GM19463 (cell line): ENCODE results near the gene TIAM1.
A peak's percentile ranks its signal among the peaks of the same experiment; 100 is the strongest.

Experiments used
- ATAC-seq: cut with Tn5 transposase; IDR thresholded peaks from one replicate; pipeline ENCODE4 v1.9.1; 2021; ENCODE audit warnings: mild to moderate bottlenecking, moderate library complexity; ENCODE audit not compliant: unreplicated experiment

The TIAM1 gene

GRCh38 chr21:31334648-31335121, 9.4 kb downstream of the TIAM1 start:
- ATAC-seq = no peak

GRCh38 chr21:31332525-31332924, 11.5 kb downstream of the TIAM1 start:
- ATAC-seq = no peak

GRCh38 chr21:31331231-31331630, 12.8 kb downstream of the TIAM1 start:
- no peak for ATAC-seq

- ATAC-seq = no peak
Observed at GRCh38 chr21:31330144-31330483, 13.9 kb downstream of the TIAM1 start.

GRCh38 chr21:31329456-31330143, 14.5 kb downstream of the TIAM1 start:
- ATAC-seq = no peak

DNA sequence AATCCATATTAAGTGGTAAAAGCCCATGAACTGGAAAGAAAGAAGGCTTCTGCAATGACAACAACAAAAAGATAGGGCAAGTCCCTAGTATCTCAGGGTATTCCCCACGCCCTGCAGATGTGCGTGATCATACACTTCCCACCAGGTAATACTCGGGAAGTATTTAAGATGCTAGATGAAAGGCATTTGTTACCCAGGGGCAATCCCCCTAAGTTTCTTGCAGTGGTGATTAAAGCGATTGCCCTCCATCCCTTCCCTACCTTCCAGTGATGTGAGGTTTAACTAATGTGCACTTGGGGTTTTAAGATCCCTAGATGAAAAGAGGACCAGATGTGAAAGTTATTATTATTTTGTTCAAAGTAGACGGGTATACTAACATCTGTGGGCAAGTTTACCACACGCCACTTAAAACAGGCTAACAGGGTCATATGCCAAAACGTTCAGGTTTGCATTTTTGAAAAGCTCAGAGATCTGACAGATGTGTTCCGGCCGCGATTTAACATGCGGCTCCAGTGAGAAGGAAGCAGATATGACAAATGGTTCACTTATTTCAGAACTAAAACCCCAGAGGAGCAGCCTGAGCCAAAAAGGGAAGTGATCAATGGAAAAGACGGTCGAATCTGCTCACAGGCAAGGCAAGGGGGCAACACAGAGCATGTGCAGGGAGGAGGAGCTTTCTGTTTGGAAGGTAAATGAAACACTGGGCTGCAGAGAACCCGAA, 17.4 kb downstream of the TIAM1 start:
- peak; percentile 95 for ATAC-seq

- no peak for ATAC-seq
Observed at GRCh38 chr21:31318971-31319370, 25.1 kb downstream of the TIAM1 start.

DNA sequence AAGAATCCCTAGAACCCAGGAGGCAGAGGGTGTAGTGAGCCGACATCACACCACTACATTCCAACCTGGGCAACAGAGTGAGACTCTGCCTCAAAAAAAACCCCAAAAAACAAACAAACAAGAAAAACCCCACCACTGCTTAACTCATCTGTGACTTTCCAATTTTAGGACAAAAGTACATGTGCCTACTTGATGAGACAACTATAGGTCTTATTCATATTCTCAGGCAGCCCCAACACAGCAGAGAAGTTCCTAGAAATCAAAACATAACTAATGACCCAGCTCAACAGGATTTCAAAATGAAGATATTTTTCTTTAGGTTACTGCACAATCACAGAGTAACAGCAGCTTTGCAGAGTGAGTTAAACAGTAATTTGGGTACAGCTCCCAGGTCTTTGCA, 26.4 kb downstream of the TIAM1 start:
- ATAC-seq = no peak

DNA sequence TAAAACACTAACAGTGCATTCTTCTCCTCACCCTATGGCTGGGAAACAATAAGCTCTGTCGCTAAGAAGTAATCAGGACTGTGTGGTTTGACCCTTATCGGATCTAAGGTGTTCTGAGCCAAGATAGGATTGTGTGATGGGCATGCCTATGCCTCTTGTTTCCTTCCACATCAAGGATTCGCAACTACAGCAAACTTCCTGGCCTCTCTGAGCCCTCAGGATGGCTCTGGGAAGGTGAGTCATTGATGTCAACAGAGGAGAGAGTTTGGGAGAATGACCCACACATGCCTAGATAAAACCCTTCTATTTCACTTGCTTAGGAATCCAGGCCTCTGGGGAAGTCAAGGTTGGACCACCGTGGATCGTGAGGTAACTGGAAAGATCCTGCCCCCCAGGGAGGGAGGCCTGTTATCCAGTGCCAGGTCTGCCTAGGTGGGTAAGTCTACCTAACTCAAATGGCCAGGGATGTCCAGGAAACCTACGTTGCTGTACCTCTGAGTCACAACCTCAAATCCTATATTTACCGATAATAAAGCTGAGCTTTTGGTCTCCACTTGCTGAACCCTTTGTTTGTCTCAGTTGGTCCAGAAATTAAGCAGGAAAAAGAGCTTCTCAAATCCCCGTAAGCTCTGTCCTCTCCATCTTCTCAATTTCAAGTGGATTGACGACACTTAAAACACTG, 27.4 kb downstream of the TIAM1 start:
- ATAC-seq = no peak

DNA sequence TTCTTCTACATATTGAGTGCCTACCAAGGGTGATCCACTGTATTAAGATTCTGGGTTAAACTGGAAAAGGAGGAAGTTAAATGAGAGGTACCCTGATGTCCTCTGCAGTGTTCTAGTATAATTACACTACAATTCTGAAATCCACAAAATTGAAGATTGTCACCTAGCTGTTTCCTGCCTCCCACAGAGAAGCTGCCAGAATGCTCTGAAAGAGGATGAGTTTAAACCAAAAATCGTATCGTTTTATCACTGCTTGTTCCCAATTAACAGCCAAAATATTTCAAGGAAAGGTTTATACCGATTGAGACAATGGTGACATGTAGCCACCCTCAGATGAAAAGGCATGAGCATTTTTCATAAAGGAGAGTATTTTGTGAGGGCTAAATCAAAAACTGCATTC, 28.0 kb downstream of the TIAM1 start:
- no peak for ATAC-seq

DNA sequence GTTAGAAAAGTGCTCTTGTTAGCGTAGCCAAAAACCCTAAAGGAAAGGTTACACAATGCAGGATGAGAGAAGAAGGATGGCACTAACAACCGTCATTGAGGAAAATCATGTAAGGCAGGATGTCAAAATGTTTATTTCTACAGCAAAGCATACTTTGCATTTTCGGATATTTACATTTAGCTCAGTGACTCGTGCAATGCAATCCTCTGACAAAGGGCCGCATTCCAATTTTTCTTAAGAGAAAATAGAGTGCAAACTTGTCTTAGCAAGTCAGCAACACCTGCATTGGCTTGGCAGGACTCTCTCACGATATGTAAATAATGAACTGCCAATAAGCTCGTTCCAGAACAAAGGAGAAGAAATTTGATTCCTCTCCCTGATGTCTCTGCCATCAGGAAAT, 33.3 kb downstream of the TIAM1 start:
- no peak for ATAC-seq

- ATAC-seq = no peak
Observed at GRCh38 chr21:31308584-31308983, 35.5 kb downstream of the TIAM1 start.

GRCh38 chr21:31305888-31306287, 38.2 kb downstream of the TIAM1 start:
- no peak for ATAC-seq

DNA sequence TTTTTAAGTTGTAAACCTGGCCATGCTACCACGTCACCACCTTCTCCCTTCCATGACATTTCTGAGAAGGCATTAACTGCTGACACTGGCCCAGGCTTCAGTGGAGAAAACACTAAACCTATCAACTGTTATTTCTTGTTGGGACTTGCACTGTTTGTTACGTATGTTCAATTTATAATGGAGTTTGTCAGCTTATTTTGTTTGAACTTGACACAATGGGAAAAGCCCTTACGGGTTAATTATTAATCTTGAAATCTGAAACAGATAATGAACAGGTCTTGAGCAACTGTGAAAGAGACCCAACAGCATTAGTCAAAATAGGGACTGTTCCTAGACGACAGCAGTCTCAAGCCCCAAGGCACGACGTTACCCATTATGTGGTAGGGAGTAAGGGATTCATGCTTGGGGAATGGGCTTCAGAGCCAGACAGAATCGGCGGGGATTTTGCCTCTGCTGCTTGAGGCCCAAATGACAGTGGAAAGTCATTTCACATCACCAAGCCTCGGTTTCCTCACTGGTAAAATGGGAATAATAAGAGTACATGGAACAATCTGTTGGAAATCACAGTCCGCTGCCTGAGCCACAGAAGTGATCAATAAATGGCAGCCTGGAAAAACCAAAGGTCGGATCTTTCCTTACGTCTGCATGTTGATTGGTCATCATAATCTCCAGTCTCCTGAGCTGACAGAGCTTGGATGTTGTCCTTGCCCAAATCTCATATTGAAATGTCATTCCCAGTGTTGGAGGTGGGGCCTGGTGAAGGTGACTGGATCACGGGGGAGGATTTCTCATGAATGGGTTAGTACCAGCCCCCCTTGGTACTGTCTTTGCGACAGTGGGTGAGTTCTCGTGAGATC, 44.5 kb downstream of the TIAM1 start:
- peak; percentile 85 for ATAC-seq

DNA sequence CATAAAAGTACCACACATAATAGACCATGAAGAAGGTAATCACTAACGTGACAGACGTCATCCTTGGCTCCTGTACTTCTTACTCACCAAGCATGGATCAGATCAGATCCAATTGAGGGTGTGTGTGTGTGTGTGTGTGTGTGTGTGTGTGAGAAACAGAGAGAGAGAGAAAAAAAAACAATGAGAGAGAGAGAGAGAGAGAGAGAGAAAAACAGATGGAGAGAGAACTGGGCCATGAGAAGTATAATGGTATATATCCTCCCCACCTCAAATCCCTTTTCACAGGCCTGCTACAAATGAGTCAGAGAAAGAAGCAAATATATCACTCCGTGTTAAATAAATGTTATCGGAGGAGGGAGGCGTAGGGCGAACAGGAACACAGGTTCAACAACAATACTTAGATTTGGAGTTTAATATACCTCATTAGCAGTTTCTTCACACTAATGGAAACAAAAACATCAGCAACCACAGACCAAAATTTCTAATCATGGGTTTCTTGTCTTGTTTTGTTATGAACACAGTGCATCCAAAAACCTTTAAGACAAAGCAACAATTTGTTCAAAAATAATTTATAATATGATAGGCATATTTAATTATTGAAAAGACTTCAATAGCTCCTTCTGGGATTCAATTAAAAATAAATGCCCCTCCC, 45.3 kb downstream of the TIAM1 start:
- ATAC-seq = no peak

DNA sequence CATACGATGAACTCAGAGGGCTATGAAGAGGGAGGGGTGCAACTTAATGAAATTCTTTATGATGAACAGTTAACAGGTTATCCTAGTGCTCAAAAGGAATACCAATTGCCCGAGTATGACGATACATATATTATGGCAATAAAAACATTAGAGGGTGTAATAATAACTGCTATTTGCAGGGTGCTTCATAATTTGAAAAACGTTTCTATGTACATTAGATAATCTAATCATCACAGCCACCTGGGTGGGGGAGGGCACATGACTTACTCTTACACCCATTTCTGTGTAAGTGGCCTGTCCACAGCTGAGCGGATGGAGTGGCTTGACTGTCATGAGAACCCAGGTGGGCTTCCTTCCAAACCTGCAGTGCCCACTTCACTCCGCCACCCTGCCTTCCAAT, 46.3 kb downstream of the TIAM1 start:
- no peak for ATAC-seq

DNA sequence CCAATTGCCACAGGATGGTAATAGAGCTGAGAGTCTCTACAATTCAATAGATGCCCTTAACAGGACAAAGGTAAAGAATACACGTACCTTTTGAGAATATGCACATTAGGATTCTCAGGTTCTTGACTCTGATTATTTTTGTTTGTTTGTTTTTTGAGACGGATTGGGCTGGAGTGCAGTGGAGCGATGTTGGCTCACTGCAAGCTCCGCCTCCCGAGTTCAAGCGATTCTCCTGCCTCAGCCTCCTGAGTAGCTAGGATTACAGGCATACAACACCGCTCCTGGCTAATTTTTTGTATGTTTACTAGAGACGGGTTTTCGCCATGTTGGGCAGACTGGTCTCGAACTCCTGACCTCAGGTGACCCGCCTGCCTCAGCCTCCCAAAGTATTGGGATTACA, 48.4 kb downstream of the TIAM1 start:
- ATAC-seq = no peak

- no peak for ATAC-seq
Observed at GRCh38 chr21:31294691-31295090, 49.4 kb downstream of the TIAM1 start.

DNA sequence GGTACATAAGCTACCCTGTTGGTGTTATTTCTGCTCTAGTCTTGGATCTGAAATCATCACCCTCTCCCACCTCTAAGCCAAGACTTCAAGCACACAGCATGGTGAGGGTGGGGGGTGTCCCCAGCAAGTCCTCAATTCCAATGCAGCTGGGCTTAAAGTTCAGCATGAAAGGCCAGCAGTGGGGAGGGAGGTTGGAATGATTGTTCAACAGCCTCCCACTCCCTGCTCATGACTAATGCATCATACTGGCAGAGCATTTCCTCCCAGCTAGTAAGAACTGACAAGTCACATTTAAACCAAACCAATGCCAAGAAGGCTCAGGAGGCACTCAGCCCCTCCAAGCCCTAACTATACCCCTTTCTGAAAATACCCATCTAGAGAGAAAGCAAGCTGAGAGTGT, 50.1 kb downstream of the TIAM1 start:
- no peak for ATAC-seq

DNA sequence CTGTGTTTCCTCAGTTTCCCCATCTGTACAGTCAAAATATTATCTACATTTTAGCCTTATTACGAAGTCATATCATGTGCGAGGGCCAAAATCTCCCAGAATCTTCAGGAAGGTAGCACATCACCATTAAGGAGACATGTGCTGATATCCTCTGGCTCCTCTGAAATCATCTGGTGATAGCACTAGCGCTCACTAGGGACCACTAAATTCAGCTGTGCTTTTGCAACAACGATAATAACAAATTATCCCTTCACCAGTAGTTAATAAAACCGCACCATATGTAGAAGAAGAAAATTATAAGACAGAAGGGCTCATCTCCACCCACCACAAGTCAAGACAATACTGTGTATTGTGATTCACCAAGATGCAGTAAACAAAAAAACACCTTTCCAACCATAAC, 53.3 kb downstream of the TIAM1 start:
- no peak for ATAC-seq

GRCh38 chr21:31289702-31290101, 54.4 kb downstream of the TIAM1 start:
- peak; percentile 75 for ATAC-seq
